SK-N-SH (cell line): ENCODE data around the gene S100A6. TPM values are rescaled to one million over a fixed set of nuclear protein-coding genes. Genes with fewer than 3 reads are reported as not detected.

Experiments used
- CTCF ChIA-PET: fragments of 300-600, 350-600 bp; formaldehyde crosslinking; extraction: SDS; loops from one replicate; lab custom pipeline; 2021; lab: Yijun Ruan, JAX
- POLR2A ChIA-PET: fragments of 350-600 bp; sonication (Branson Sonifier 250); formaldehyde crosslinking; extraction: SDS; loops from one replicate; lab custom pipeline; 2020; ENCODE audit warnings: antibody characterized with exemption, inconsistent platforms; lab: Yijun Ruan, JAX
- DNase-seq: peaks from one replicate; pipeline ENCODE4 v3.0.0; 2012
- H2AFZ ChIP-seq: fragments of 200-600 bp; sonication (generic); 2 replicates; pipeline ENCODE4 v1.8.1; 2016; ENCODE audit warnings: antibody characterized with exemption, mild to moderate bottlenecking, low read depth
- H3F3A ChIP-seq: fragments of 200-600 bp; sonication (generic); replicated peaks from 2 replicates; pipeline ENCODE3; 2016; ENCODE audit warnings: antibody characterized with exemption, mild to moderate bottlenecking; ENCODE audit not compliant: insufficient read depth
- H3K27ac ChIP-seq, 2 experiments: fragments of 200-500 bp in 1 of 2; fragments of 200-600 bp in 1 of 2; sonication (Bioruptor generic) in 1 of 2; sonication (generic), shearing (Covaris generic) in 1 of 2; 2 replicates each; pipeline versions ENCODE4 v1.5.1 to v1.6.1; 2014 to 2016; ENCODE audit warnings: low read depth in 2 of 2, inconsistent platforms in 1 of 2, low read length in 1 of 2, mild to moderate bottlenecking in 1 of 2, mixed read lengths in 1 of 2
- H3K27me3 ChIP-seq: fragments of 200-600 bp; sonication (generic), shearing (Covaris generic); 2 replicates; pipeline ENCODE4 v1.6.1; 2016; ENCODE audit warnings: mixed run types; ENCODE audit not compliant: insufficient read depth
- H3K36me3 ChIP-seq, 2 experiments: fragments of 200-500 bp in 1 of 2; fragments of 200-600 bp in 1 of 2; sonication (Bioruptor generic) in 1 of 2; sonication (generic) in 1 of 2; replicated peaks in 1 of 2; 2 replicates each; pipeline versions ENCODE3 to v1.5.1; 2014 to 2016; ENCODE audit warnings: low read length in 1 of 2, mild to moderate bottlenecking in 1 of 2; ENCODE audit not compliant: insufficient read depth in 2 of 2, control insufficient read depth in 1 of 2
- H3K4me1 ChIP-seq, 2 experiments: fragments of 200-500 bp in 1 of 2; fragments of 200-600 bp in 1 of 2; sonication (Bioruptor generic) in 1 of 2; sonication (generic), shearing (Covaris generic) in 1 of 2; 2 replicates each; pipeline versions ENCODE4 v1.5.1 to v1.6.1; 2014 to 2016; ENCODE audit warnings: low read depth in 1 of 2, low read length in 1 of 2, mixed run types in 1 of 2; ENCODE audit not compliant: insufficient read depth in 2 of 2, control insufficient read depth in 1 of 2
- H3K4me2 ChIP-seq: fragments of 200-600 bp; sonication (generic), shearing (Covaris generic); 2 replicates; pipeline ENCODE4 v1.6.1; 2017; ENCODE audit warnings: mixed run types
- H3K4me3 ChIP-seq, 2 experiments: fragments of 200-500 bp in 1 of 2; fragments of 200-600 bp in 1 of 2; sonication (Bioruptor generic) in 1 of 2; sonication (generic), shearing (Covaris generic) in 1 of 2; 2 replicates each; pipeline versions ENCODE4 v1.5.1 to v1.8.1; 2014 to 2016; ENCODE audit warnings: low read depth in 2 of 2, inconsistent platforms in 1 of 2, low read length in 1 of 2, mild to moderate bottlenecking in 1 of 2, mixed read lengths in 1 of 2, moderate library complexity in 1 of 2
- H3K79me2 ChIP-seq: fragments of 200-600 bp; sonication (generic); 2 replicates; pipeline ENCODE4 v1.8.1; 2017; ENCODE audit warnings: mild to moderate bottlenecking; ENCODE audit not compliant: insufficient read depth
- H3K9ac ChIP-seq: fragments of 200-600 bp; sonication (generic); 2 replicates; pipeline ENCODE4 v1.6.1; 2017; ENCODE audit warnings: mixed run types
- H3K9me2 ChIP-seq: fragments of 200-600 bp; sonication (generic); 2 replicates; pipeline ENCODE4 v1.6.1; 2017; ENCODE audit warnings: mixed run types
- H3K9me3 ChIP-seq: fragments of 200-600 bp; sonication (generic); 2 replicates; pipeline ENCODE4 v1.6.1; 2017; ENCODE audit warnings: mixed run types, mild to moderate bottlenecking, moderate library complexity
- H4K20me1 ChIP-seq: fragments of 200-600 bp; sonication (generic); 2 replicates; pipeline ENCODE4 v1.6.1; 2017; ENCODE audit warnings: mild to moderate bottlenecking, mixed run types; ENCODE audit not compliant: insufficient read depth
- CHD2 ChIP-seq: fragments of 150-350 bp; IDR thresholded peaks from 2 replicates; pipeline ENCODE4 v1.6.1; 2018; ENCODE audit warnings: low read length; ENCODE audit not compliant: partially characterized antibody
- EP300 ChIP-seq, 2 experiments: IDR thresholded peaks; 2 replicates each; pipeline versions ENCODE4 v1.4.0 to v1.6.1; 2012; ENCODE audit warnings: borderline replicate concordance in 1 of 2, low read depth in 1 of 2, low read length in 1 of 2
- FOSL2 ChIP-seq: IDR thresholded peaks from 2 replicates; pipeline ENCODE4 v1.4.0; 2012; ENCODE audit warnings: low read depth, mild to moderate bottlenecking, moderate library complexity, borderline replicate concordance
- JUND ChIP-seq: IDR thresholded peaks from 2 replicates; pipeline ENCODE4 v1.4.0; 2012
- MXI1 ChIP-seq: IDR thresholded peaks from 2 replicates; pipeline ENCODE4 v1.6.1; 2012; ENCODE audit warnings: mild to moderate bottlenecking, low read depth, low read length, improper control_type of control experiment
- NFIC ChIP-seq: IDR thresholded peaks from 2 replicates; pipeline ENCODE4 v1.4.0; 2012; ENCODE audit warnings: borderline replicate concordance
- POLR2AphosphoS5 ChIP-seq: IDR thresholded peaks from 2 replicates; pipeline ENCODE4 v1.6.1; 2012; ENCODE audit warnings: low read depth, low read length
- SIN3A ChIP-seq: IDR thresholded peaks from 2 replicates; pipeline ENCODE4 v1.6.1; 2012; ENCODE audit warnings: low read depth, mild to moderate bottlenecking, low read length, moderate library complexity, borderline replicate concordance
- SMC3 ChIP-seq: IDR thresholded peaks from 2 replicates; pipeline ENCODE4 v1.6.1; 2012; ENCODE audit warnings: low read depth, low read length, improper control_type of control experiment
- TCF12 ChIP-seq: IDR thresholded peaks from 2 replicates; pipeline ENCODE4 v1.4.0; 2012
- WGBS: methylation state at CpG from one replicate; pipeline ENCODE4 v1.1.6; 2017; ENCODE audit warnings: low lambda C conversion rate; 5-methylcytosine and 5-hydroxymethylcytosine counted together
- polyA plus RNA-seq, 3 experiments: library from polyadenylated mRNA; depleted of rRNA; stranded (reverse); fragments of >200 nt; gene quantifications; 2 replicates each; pipeline ENCODE4 v1.2.3, GENCODE V29; 2012
- TF ChIP-seq, protein P1 (sequence below): IDR thresholded peaks from 2 replicates; pipeline ENCODE4 v1.4.0; 2012; ENCODE audit warnings: low read depth
- TF ChIP-seq, protein P2 (sequence below): IDR thresholded peaks from 2 replicates; pipeline ENCODE4; 2012
- TF ChIP-seq, protein P3 (sequence below): IDR thresholded peaks from 2 replicates; pipeline ENCODE4 v1.6.1; 2012; ENCODE audit warnings: mild to moderate bottlenecking, low read depth, low read length, moderate library complexity
- TF ChIP-seq, protein P4 (sequence below): fragments of 200-600 bp; sonication (generic); IDR thresholded peaks from 2 replicates; pipeline ENCODE4 v1.6.1; 2017; ENCODE audit warnings: antibody characterized with exemption, mild to moderate bottlenecking, moderate library complexity

The S100A6 gene
- polyA plus RNA-seq, 1 of the 3 experiments (the other 2 are of a cell fraction): 895 TPM

DNA sequence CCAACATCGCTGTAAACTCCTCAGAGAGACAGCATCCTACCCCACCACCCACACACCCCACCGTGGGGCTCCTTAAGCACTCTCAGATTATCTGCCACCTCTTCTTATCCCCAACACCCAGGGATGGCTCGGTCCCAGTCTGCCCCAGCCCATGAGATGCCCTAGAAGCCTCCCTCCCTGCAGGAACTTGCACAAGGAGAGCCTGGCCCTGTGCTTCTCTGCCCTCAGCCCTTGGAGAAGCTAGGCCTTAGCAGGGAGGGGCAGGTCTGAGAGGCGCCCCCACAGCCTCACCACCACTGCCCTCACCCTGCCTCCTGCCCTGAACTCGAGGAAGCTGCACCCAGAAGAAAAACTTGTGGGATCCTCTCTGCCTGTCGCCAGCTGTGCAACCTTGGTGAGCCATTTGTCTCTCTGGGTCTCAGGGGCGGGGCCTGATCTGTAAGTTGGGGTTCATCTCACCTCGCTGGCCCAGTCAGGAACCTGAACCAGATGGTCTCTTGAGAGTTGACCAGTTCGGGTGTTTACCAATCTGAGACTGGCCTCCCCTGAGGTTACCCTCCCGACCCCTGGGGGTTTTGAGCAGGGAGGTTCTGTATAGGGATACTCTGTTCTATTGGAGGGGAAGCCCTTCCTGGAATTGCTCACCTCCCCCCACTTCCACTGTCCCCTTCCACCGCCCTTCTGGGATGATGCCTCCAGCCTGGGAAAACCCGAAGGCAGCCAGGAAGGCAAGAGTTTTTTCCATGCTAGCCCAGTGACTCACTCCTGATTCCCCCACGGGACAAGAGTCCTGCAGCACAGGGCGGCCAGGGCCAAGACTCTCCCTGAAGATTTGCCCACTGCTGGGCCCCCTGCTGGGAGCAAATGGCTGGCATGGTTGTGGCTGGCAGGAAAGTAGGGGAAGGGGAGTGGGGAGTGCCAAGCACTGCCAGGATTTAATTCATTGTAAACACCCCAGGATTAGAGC is 13.2 kb upstream of the S100A6 start, which contains the start of gene S100A3:
S100A3 (minus strand) TSS at position 537 of the 967 bp plus-strand sequence. CDS start 773 bp downstream, outside the sequence.
- H2AFZ ChIP-seq: peak within 1 kb of the TSS; percentile 69
- CTCF ChIA-PET: interaction anchor here (0.7 to 11.8 kb wide), 5 partner anchors 11 to 68 kb away, joined by 3 to 62 read pairs (median 4); no protein-coding TSS in a partner anchor
- no peaks in the 10 kb centered on the region for H3K9me3 ChIP-seq
- TF ChIP-seq EP300 (IDR thresholded peaks at IDR 0.05; ENCODE audit: borderline replicate concordance in 1 of 2, low read depth in 1 of 2, low read length in 1 of 2) (peak in 1 of 2 experiments; percentile 69; a peak in 1 of 4 replicates), MXI1 (no peak), CHD2 (no peak), SMC3 (0 out of 2 replicates have a peak, but pooled peaks have one; percentile 10), SIN3A (no peak), FOSL2 (peak; percentile 95; the same call in 1 of the 2 replicates), JUND (no peak; the same call in 1 of the 2 replicates), NFIC (peak; percentile 64; the same call in 1 of the 2 replicates), TCF12 (peak; percentile 69), POLR2AphosphoS5 (peak; percentile 41; the same call in 1 of the 2 replicates)
- TF ChIP-seq, protein P1, sequence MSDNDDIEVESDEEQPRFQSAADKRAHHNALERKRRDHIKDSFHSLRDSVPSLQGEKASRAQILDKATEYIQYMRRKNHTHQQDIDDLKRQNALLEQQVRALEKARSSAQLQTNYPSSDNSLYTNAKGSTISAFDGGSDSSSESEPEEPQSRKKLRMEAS: peak; percentile 57
- TF ChIP-seq, protein P2, sequence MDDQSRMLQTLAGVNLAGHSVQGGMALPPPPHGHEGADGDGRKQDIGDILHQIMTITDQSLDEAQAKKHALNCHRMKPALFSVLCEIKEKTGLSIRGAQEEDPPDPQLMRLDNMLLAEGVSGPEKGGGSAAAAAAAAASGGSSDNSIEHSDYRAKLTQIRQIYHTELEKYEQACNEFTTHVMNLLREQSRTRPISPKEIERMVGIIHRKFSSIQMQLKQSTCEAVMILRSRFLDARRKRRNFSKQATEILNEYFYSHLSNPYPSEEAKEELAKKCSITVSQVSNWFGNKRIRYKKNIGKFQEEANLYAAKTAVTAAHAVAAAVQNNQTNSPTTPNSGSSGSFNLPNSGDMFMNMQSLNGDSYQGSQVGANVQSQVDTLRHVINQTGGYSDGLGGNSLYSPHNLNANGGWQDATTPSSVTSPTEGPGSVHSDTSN: peak; percentile 37; the same call in 1 of the 2 replicates
- TF ChIP-seq, protein P3, sequence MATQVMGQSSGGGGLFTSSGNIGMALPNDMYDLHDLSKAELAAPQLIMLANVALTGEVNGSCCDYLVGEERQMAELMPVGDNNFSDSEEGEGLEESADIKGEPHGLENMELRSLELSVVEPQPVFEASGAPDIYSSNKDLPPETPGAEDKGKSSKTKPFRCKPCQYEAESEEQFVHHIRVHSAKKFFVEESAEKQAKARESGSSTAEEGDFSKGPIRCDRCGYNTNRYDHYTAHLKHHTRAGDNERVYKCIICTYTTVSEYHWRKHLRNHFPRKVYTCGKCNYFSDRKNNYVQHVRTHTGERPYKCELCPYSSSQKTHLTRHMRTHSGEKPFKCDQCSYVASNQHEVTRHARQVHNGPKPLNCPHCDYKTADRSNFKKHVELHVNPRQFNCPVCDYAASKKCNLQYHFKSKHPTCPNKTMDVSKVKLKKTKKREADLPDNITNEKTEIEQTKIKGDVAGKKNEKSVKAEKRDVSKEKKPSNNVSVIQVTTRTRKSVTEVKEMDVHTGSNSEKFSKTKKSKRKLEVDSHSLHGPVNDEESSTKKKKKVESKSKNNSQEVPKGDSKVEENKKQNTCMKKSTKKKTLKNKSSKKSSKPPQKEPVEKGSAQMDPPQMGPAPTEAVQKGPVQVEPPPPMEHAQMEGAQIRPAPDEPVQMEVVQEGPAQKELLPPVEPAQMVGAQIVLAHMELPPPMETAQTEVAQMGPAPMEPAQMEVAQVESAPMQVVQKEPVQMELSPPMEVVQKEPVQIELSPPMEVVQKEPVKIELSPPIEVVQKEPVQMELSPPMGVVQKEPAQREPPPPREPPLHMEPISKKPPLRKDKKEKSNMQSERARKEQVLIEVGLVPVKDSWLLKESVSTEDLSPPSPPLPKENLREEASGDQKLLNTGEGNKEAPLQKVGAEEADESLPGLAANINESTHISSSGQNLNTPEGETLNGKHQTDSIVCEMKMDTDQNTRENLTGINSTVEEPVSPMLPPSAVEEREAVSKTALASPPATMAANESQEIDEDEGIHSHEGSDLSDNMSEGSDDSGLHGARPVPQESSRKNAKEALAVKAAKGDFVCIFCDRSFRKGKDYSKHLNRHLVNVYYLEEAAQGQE: peak; percentile 59; the same call in 1 of the 2 replicates
- TF ChIP-seq, protein P4, sequence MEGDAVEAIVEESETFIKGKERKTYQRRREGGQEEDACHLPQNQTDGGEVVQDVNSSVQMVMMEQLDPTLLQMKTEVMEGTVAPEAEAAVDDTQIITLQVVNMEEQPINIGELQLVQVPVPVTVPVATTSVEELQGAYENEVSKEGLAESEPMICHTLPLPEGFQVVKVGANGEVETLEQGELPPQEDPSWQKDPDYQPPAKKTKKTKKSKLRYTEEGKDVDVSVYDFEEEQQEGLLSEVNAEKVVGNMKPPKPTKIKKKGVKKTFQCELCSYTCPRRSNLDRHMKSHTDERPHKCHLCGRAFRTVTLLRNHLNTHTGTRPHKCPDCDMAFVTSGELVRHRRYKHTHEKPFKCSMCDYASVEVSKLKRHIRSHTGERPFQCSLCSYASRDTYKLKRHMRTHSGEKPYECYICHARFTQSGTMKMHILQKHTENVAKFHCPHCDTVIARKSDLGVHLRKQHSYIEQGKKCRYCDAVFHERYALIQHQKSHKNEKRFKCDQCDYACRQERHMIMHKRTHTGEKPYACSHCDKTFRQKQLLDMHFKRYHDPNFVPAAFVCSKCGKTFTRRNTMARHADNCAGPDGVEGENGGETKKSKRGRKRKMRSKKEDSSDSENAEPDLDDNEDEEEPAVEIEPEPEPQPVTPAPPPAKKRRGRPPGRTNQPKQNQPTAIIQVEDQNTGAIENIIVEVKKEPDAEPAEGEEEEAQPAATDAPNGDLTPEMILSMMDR: peak; percentile 56
- TF ChIP-seq, all 33 proteins: peak for 10
- Histone ChIP-seq H3K36me3 (no peaks in the 10 kb centered on the region), H4K20me1 (no peaks in the 10 kb centered on the region), H3K9ac (peak within 1 kb of the TSS; percentile 58), H3K79me2 (no peaks in the 10 kb centered on the region), H3K27ac (peak within 1 kb of the TSS; percentile 64 to 91), H3K4me2 (peak within 1 kb of the TSS; percentile 51; the same call in 1 of the 2 replicates), H3K27me3 (no peaks in the 10 kb centered on the region), H3K9me2 (no peaks in the 10 kb centered on the region), H3K4me1 (peaks cover 65% of the 10 kb centered on the region in 2 experiments; a peak in 3 of 4 replicates), H3K4me3 (no peak within 1 kb of the TSS), H3F3A (peaks cover 7% of the 10 kb centered on the region)
- 57% methylated on average over 12 of the region's 14 CpGs for WGBS
- POLR2A ChIA-PET: no interaction called here
- no peak for DNase-seq
